ENCODE data around the gene SERINC5.
"Not testable (repeated sequence)": the region's sequence is repeated elsewhere in the genome, so short reads cannot be mapped to it uniquely, and the experiment has no call there.

Gene SERINC5

GRCh38 chr5:80128141-80128540 lies 127.7 kb downstream of the SERINC5 start:
- no peak for DNase-seq

GRCh38 chr5:80127116-80127552 lies 128.7 kb downstream of the SERINC5 start:
- peak; percentile 30 for DNase-seq

GRCh38 chr5:80125962-80126480 lies 129.8 kb downstream of the SERINC5 start:
- peak; percentile 91 for DNase-seq

- peak; percentile 45 for DNase-seq
Observed at GRCh38 chr5:80125022-80125961, 130.6 kb downstream of the SERINC5 start.

GRCh38 chr5:80124121-80124918 lies 131.5 kb downstream of the SERINC5 start:
- DNase-seq = no peak

- DNase-seq = no peak
Observed at GRCh38 chr5:80122579-80122978, 133.3 kb downstream of the SERINC5 start.

- DNase-seq = no peak
Observed at GRCh38 chr5:80119372-80119771, 136.5 kb downstream of the SERINC5 start.

GRCh38 chr5:80117446-80117845 lies 138.4 kb downstream of the SERINC5 start:
- peak; percentile 19 for DNase-seq

- no peak for DNase-seq
Observed at GRCh38 chr5:80116465-80116864, 139.4 kb downstream of the SERINC5 start.

GRCh38 chr5:80116000-80116399 lies 139.8 kb downstream of the SERINC5 start:
- DNase-seq = no peak

- no peak for DNase-seq
Observed at GRCh38 chr5:80114860-80115259, 141.0 kb downstream of the SERINC5 start.

GRCh38 chr5:80111376-80111990 lies 144.4 kb downstream of the SERINC5 start:
- not testable (repeated sequence) for DNase-seq

GRCh38 chr5:80109646-80110478 lies 146.0 kb downstream of the SERINC5 start:
- DNase-seq = no peak

GRCh38 chr5:80106916-80107315 lies 148.9 kb downstream of the SERINC5 start:
- DNase-seq = no peak

GRCh38 chr5:80105698-80106439 lies 150.0 kb downstream of the SERINC5 start:
- no peak for DNase-seq

- DNase-seq = no peak
Observed at GRCh38 chr5:80103371-80103770, 152.5 kb downstream of the SERINC5 start.

- DNase-seq = peak; percentile 34
Observed at GRCh38 chr5:80101993-80102392, 153.9 kb downstream of the SERINC5 start.

- no peak for DNase-seq
Observed at GRCh38 chr5:80097451-80097850, 158.4 kb downstream of the SERINC5 start.

GRCh38 chr5:80094236-80094738 lies 161.6 kb downstream of the SERINC5 start:
- DNase-seq = no peak

- no peak for DNase-seq
Observed at GRCh38 chr5:80093796-80094195, 162.1 kb downstream of the SERINC5 start.

- DNase-seq = peak; percentile 12
Observed at GRCh38 chr5:80092486-80093107, 163.3 kb downstream of the SERINC5 start.

Data from activated CD4-positive, alpha-beta T cell treated with anti-CD3 and anti-CD28 coated beads, Interleukin-2, amount 50 U/mL, for 16 hours (primary cell).